OCI-LY3 (cell line): ENCODE data around the gene DNAH11.

ENCODE experiments used
- EZH2phosphoT487 ChIP-seq: fragments of 200-600 bp; shearing (Covaris generic); IDR thresholded peaks from 2 replicates; pipeline ENCODE4 v1.6.1; 2018; ENCODE audit warnings: antibody characterized with exemption, mixed run types, low read depth
- TF ChIP-seq, protein P1 (sequence below): fragments of 200-600, 300-600 bp; sonication (generic); IDR thresholded peaks from 2 replicates; pipeline ENCODE4 v1.5.1; 2014; ENCODE audit warnings: antibody characterized with exemption, low read length, low read depth

GRCh38 chr7:21777921-21778320 lies 235.1 kb downstream of the DNAH11 start:
- TF ChIP-seq, protein P1, sequence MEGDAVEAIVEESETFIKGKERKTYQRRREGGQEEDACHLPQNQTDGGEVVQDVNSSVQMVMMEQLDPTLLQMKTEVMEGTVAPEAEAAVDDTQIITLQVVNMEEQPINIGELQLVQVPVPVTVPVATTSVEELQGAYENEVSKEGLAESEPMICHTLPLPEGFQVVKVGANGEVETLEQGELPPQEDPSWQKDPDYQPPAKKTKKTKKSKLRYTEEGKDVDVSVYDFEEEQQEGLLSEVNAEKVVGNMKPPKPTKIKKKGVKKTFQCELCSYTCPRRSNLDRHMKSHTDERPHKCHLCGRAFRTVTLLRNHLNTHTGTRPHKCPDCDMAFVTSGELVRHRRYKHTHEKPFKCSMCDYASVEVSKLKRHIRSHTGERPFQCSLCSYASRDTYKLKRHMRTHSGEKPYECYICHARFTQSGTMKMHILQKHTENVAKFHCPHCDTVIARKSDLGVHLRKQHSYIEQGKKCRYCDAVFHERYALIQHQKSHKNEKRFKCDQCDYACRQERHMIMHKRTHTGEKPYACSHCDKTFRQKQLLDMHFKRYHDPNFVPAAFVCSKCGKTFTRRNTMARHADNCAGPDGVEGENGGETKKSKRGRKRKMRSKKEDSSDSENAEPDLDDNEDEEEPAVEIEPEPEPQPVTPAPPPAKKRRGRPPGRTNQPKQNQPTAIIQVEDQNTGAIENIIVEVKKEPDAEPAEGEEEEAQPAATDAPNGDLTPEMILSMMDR = no peak
- TF ChIP-seq EZH2phosphoT487 = no peak
